ENCODE data around the gene FLT4.

The FLT4 gene

GRCh38 chr5:180568914-180569313 lies 80.5 kb downstream of the FLT4 start:
- Histone ChIP-seq H3K4me1 (ENCODE audit: insufficient read depth, low read length) (no peaks in the 10 kb centered on the region), H3K27ac (ENCODE audit: low read depth, low read length) (no peak overlapping the region), H3K9me3 (ENCODE audit: insufficient read depth, low read depth, low read length) (no peaks in the 10 kb centered on the region), H3K36me3 (ENCODE audit: insufficient read depth, low read length) (peaks cover 94% of the 10 kb centered on the region), H3K4me3 (ENCODE audit: low read length) (no peak overlapping the region), H3K9ac (ENCODE audit: low read depth, low read length) (no peak overlapping the region), H3K27me3 (ENCODE audit: insufficient read depth, low read length) (no peaks in the 10 kb centered on the region)
- WGBS, result 85% methylated on average over 8 of the region's 8 CpGs

DNA sequence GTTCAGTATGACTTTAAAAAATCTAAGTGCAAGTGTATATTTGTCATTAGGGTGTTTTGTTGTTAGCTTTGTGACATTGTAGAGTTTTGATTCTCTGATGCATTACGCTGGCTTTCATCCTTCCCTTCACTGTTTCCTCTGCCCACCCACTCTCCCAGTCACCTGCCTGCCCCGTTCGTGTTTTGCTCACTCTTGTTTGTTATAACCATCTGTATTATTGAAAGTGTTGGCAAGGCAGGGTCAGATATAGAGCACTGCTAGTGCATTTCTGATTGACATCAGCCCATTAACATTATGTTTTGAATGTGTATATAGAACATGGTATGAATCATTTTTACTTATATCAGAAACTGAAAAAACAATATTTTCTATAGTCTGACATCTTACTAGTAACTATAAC lies 85.4 kb downstream of the FLT4 start:
- Histone ChIP-seq H3K9me3 (ENCODE audit: insufficient read depth, low read depth, low read length) (no peaks in the 10 kb centered on the region), H3K36me3 (ENCODE audit: insufficient read depth, low read length) (peaks cover 72% of the 10 kb centered on the region), H3K4me3 (ENCODE audit: low read length) (no peak overlapping the region), H3K27me3 (ENCODE audit: insufficient read depth, low read length) (no peaks in the 10 kb centered on the region), H3K4me1 (ENCODE audit: insufficient read depth, low read length) (no peaks in the 10 kb centered on the region), H3K9ac (ENCODE audit: low read depth, low read length) (no peak overlapping the region), H3K27ac (ENCODE audit: low read depth, low read length) (no peak overlapping the region)
- 100% methylated on average over 3 of the region's 3 CpGs for WGBS

DNA sequence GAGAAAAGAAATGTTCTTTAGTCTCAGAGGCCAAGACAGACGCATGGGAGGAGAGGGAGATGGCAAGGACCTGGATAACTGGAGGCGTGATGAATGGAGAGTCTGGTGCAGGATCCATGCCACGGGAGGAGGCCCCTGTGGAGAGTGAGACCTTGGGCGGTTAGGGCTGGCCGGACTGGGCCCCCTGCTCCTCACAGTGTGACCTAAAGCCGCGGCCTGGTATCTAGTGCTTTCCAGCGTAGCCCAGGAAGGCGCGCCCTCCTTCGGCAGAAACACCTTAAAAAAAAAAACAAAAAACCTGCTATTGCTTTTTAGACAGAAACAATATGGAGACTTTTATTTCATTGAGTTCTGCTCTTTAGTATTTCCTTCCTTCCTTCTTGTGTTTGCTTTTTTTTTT lies 91.2 kb downstream of the FLT4 start:
- H3K36me3 ChIP-seq (ENCODE audit: insufficient read depth, low read length), result peaks cover 62% of the 10 kb centered on the region
- no peaks in the 10 kb centered on the region for H3K27me3 ChIP-seq (ENCODE audit: insufficient read depth, low read length)
- 93% methylated on average over 11 of the region's 11 CpGs for WGBS
- H3K4me1 ChIP-seq (ENCODE audit: insufficient read depth, low read length), result no peaks in the 10 kb centered on the region
- no peak overlapping the region for H3K4me3 ChIP-seq (ENCODE audit: low read length)
- no peak overlapping the region for H3K9ac ChIP-seq (ENCODE audit: low read depth, low read length)
- no peaks in the 10 kb centered on the region for H3K9me3 ChIP-seq (ENCODE audit: insufficient read depth, low read depth, low read length)
- H3K27ac ChIP-seq (ENCODE audit: low read depth, low read length), result no peak overlapping the region

- Histone ChIP-seq H3K27me3 (ENCODE audit: insufficient read depth, low read length) (no peaks in the 10 kb centered on the region), H3K4me1 (ENCODE audit: insufficient read depth, low read length) (no peaks in the 10 kb centered on the region), H3K9me3 (ENCODE audit: insufficient read depth, low read depth, low read length) (no peaks in the 10 kb centered on the region), H3K9ac (ENCODE audit: low read depth, low read length) (no peak overlapping the region), H3K36me3 (ENCODE audit: insufficient read depth, low read length) (peaks cover 66% of the 10 kb centered on the region), H3K27ac (ENCODE audit: low read depth, low read length) (no peak overlapping the region), H3K4me3 (ENCODE audit: low read length) (no peak overlapping the region)
- WGBS, result 93% methylated on average over 2 of the region's 2 CpGs
Measured at GRCh38 chr5:180557217-180557809, 92.1 kb downstream of the FLT4 start.

- peaks cover 70% of the 10 kb centered on the region for H3K36me3 ChIP-seq (ENCODE audit: insufficient read depth, low read length)
- no peak overlapping the region for H3K9ac ChIP-seq (ENCODE audit: low read depth, low read length)
- WGBS, result 97% methylated on average over 7 of the region's 7 CpGs
- no peaks in the 10 kb centered on the region for H3K9me3 ChIP-seq (ENCODE audit: insufficient read depth, low read depth, low read length)
- H3K27me3 ChIP-seq (ENCODE audit: insufficient read depth, low read length), result no peaks in the 10 kb centered on the region
- no peaks in the 10 kb centered on the region for H3K4me1 ChIP-seq (ENCODE audit: insufficient read depth, low read length)
- no peak overlapping the region for H3K27ac ChIP-seq (ENCODE audit: low read depth, low read length)
- H3K4me3 ChIP-seq (ENCODE audit: low read length), result no peak overlapping the region
Measured at GRCh38 chr5:180555168-180555921, 94.1 kb downstream of the FLT4 start.

DNA sequence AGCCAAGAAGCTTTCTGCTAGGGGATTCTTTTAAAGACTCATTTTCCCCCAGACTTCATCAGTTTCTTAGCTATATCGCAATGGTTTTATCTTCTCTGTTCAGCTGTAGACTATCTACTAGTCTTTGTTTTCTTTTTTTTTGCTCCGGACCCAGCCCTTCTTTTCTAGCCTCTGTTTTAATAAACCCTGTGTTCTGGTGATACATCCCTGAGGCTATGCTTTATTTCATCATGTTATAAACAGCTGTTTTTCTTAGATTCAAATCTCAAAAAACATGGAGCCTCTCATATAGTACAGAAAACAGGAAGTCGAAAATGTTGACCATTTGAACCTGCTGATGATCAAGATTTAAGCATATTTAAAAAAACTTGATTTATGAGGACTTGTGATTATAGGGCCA lies 95.9 kb downstream of the FLT4 start:
- Histone ChIP-seq H3K4me3 (ENCODE audit: low read length) (no peak overlapping the region), H3K27ac (ENCODE audit: low read depth, low read length) (no peak overlapping the region), H3K9ac (ENCODE audit: low read depth, low read length) (no peak overlapping the region), H3K9me3 (ENCODE audit: insufficient read depth, low read depth, low read length) (no peaks in the 10 kb centered on the region), H3K27me3 (ENCODE audit: insufficient read depth, low read length) (no peaks in the 10 kb centered on the region), H3K36me3 (ENCODE audit: insufficient read depth, low read length) (peaks cover 83% of the 10 kb centered on the region), H3K4me1 (ENCODE audit: insufficient read depth, low read length) (no peaks in the 10 kb centered on the region)
- 97% methylated on average over 3 of the region's 3 CpGs for WGBS
